HG03045 (cell line): Measurements from ENCODE around the gene GPR17.

Experiments
- ATAC-seq: cut with Tn5 transposase; IDR thresholded peaks from one replicate; pipeline ENCODE4 v1.9.1; 2021; ENCODE audit warnings: mild to moderate bottlenecking, moderate library complexity; ENCODE audit not compliant: unreplicated experiment

GPR17 gene

GRCh38 chr2:127665267-127665893 lies 19.4 kb downstream of the GPR17 start:
- ATAC-seq, result no peak

- ATAC-seq, result no peak
Observed at GRCh38 chr2:127669056-127669455, 23.1 kb downstream of the GPR17 start.

GRCh38 chr2:127670055-127670956 lies 24.4 kb downstream of the GPR17 start:
- no peak for ATAC-seq

GRCh38 chr2:127670957-127671290 lies 25.0 kb downstream of the GPR17 start:
- ATAC-seq, result no peak

- ATAC-seq, result no peak
Observed at GRCh38 chr2:127671557-127672302, 25.8 kb downstream of the GPR17 start.

- no peak for ATAC-seq
Observed at GRCh38 chr2:127672341-127673224, 26.6 kb downstream of the GPR17 start.

GRCh38 chr2:127673291-127674069 lies 27.5 kb downstream of the GPR17 start:
- no peak for ATAC-seq

GRCh38 chr2:127674241-127675209 lies 28.6 kb downstream of the GPR17 start:
- ATAC-seq, result no peak

GRCh38 chr2:127675331-127676261 lies 29.6 kb downstream of the GPR17 start, which contains the start of gene LIMS2:
LIMS2 (minus strand) TSS chr2:127675530; CDS start chr2:127675024, 506 bp downstream.
- ATAC-seq, result no peak

GRCh38 chr2:127676906-127677305 lies 31.0 kb downstream of the GPR17 start:
- no peak for ATAC-seq

GRCh38 chr2:127678531-127678930 lies 32.6 kb downstream of the GPR17 start:
- ATAC-seq, result no peak

- ATAC-seq, result no peak
Observed at GRCh38 chr2:127678991-127679390, 33.0 kb downstream of the GPR17 start.

GRCh38 chr2:127679680-127680361 lies 33.9 kb downstream of the GPR17 start:
- ATAC-seq, result no peak

- no peak for ATAC-seq
Observed at GRCh38 chr2:127680706-127681287, 34.8 kb downstream of the GPR17 start.

- ATAC-seq, result no peak
Observed at GRCh38 chr2:127681288-127681804, 35.4 kb downstream of the GPR17 start.
